IMR-90 (cell line): ENCODE measurements around the gene CCDC120. TPM values are rescaled to one million over a fixed set of nuclear protein-coding genes. Genes with fewer than 3 reads are reported as not detected.

Experiments used
- ATAC-seq: fragments of 200-7000 bp; cut with Tn5 transposase; 2 replicates; pipeline ENCODE4 v1.9.1; 2020; ENCODE audit warnings: low read depth, mild to moderate bottlenecking, moderate library complexity
- BruUV-seq: library from RNA; stranded (reverse); fragments of 400-500 nt; replicated peaks from 2 replicates; lab custom pipeline; 2021; lab: Mats Ljungman, UMichigan
- CTCF ChIA-PET: fragments of 300-600 bp; formaldehyde crosslinking; extraction: SDS; loops from one replicate; lab custom pipeline; 2021; ENCODE audit warnings: antibody characterized with exemption; lab: Yijun Ruan, JAX
- POLR2A ChIA-PET: fragments of 300-600 bp; sonication (Branson Sonifier 250); formaldehyde crosslinking; loops from one replicate; lab custom pipeline; 2022; ENCODE audit warnings: antibody characterized with exemption; ENCODE audit not compliant: unreplicated experiment; lab: Charles Lee
- DNase-seq: peaks from one replicate; pipeline ENCODE4 v3.0.0; 2013
- H2AFZ ChIP-seq: replicated peaks from 2 replicates; pipeline ENCODE3; 2013; ENCODE audit warnings: low read length, mild to moderate bottlenecking; ENCODE audit not compliant: poor library complexity
- H2AK5ac ChIP-seq: 2 replicates; pipeline ENCODE4 v1.6.1; 2013; ENCODE audit warnings: low read depth, low read length, inconsistent platforms
- H2AK9ac ChIP-seq: replicated peaks from 2 replicates; pipeline ENCODE3; 2013; ENCODE audit warnings: mild to moderate bottlenecking, low read depth, low read length, moderate library complexity; ENCODE audit not compliant: poor library complexity
- H2BK120ac ChIP-seq: 2 replicates; pipeline ENCODE4 v1.6.1; 2013; ENCODE audit warnings: low read depth, low read length, inconsistent platforms
- H2BK15ac ChIP-seq: 3 replicates; pipeline ENCODE4 v1.6.1; 2013; ENCODE audit warnings: low read depth, low read length, inconsistent platforms
- H2BK20ac ChIP-seq: 2 replicates; pipeline ENCODE4 v1.6.1; 2013; ENCODE audit warnings: low read depth, mild to moderate bottlenecking, inconsistent platforms, low read length, moderate library complexity
- H2BK5ac ChIP-seq: 2 replicates; pipeline ENCODE4 v1.6.1; 2013; ENCODE audit warnings: mild to moderate bottlenecking, low read depth, low read length, inconsistent platforms; ENCODE audit not compliant: poor library complexity, severe bottlenecking
- H3K14ac ChIP-seq: replicated peaks from 2 replicates; pipeline ENCODE4 v1.6.1; 2013; ENCODE audit warnings: low read depth, low read length, inconsistent platforms
- H3K18ac ChIP-seq: 2 replicates; pipeline ENCODE4 v1.6.1; 2013; ENCODE audit warnings: low read depth, low read length, control low read depth
- H3K23ac ChIP-seq: 2 replicates; pipeline ENCODE4 v1.6.1; 2013; ENCODE audit warnings: low read depth, low read length, inconsistent platforms
- H3K27ac ChIP-seq: 2 replicates; pipeline ENCODE4 v1.5.1; 2013; ENCODE audit warnings: mild to moderate bottlenecking, control low read depth, low read length; ENCODE audit not compliant: insufficient read depth
- H3K27me3 ChIP-seq: 2 replicates; pipeline ENCODE4 v1.6.1; 2013; ENCODE audit warnings: low read length; ENCODE audit not compliant: control insufficient read depth, insufficient read depth
- H3K36me3 ChIP-seq: 2 replicates; pipeline ENCODE4 v1.6.1; 2013; ENCODE audit warnings: low read length, mixed read lengths; ENCODE audit not compliant: control insufficient read depth, insufficient read depth
- H3K4ac ChIP-seq: 2 replicates; pipeline ENCODE4 v1.6.1; 2013; ENCODE audit warnings: low read depth, low read length, inconsistent platforms
- H3K4me1 ChIP-seq: 2 replicates; pipeline ENCODE4 v1.6.1; 2013; ENCODE audit warnings: low read length, mixed read lengths; ENCODE audit not compliant: control insufficient read depth, insufficient read depth
- H3K4me2 ChIP-seq: 2 replicates; pipeline ENCODE4 v1.6.1; 2013; ENCODE audit warnings: low read depth, mild to moderate bottlenecking, control low read depth, low read length, moderate library complexity
- H3K4me3 ChIP-seq: 2 replicates; pipeline ENCODE4 v1.5.1; 2013; ENCODE audit warnings: low read depth, mild to moderate bottlenecking, control low read depth, low read length, moderate library complexity; ENCODE audit not compliant: insufficient read depth
- H3K56ac ChIP-seq: 2 replicates; pipeline ENCODE4 v1.6.1; 2013; ENCODE audit warnings: low read length, inconsistent platforms; ENCODE audit not compliant: insufficient read depth; ENCODE audit errors: extremely low read depth
- H3K79me1 ChIP-seq, 2 experiments: 2 replicates each; pipeline ENCODE4 v1.6.1; 2013; ENCODE audit warnings: low read length in 2 of 2, inconsistent platforms in 1 of 2, low read depth in 1 of 2
- H3K9ac ChIP-seq: 2 replicates; pipeline ENCODE4 v1.6.1; 2013; ENCODE audit warnings: low read depth, low read length, control low read depth
- H3K9me1 ChIP-seq: 2 replicates; pipeline ENCODE4 v1.6.1; 2013; ENCODE audit warnings: low read length, inconsistent platforms; ENCODE audit not compliant: insufficient read depth
- H3K9me3 ChIP-seq: 2 replicates; pipeline ENCODE4 v1.6.1; 2013; ENCODE audit warnings: low read length; ENCODE audit not compliant: control insufficient read depth, insufficient read depth
- H4K20me1 ChIP-seq: 2 replicates; pipeline ENCODE4 v1.6.1; 2013; ENCODE audit warnings: low read length, inconsistent platforms; ENCODE audit not compliant: insufficient read depth
- H4K5ac ChIP-seq: 2 replicates; pipeline ENCODE4 v1.6.1; 2013; ENCODE audit warnings: mild to moderate bottlenecking, low read depth, low read length, control low read depth
- H4K8ac ChIP-seq, 2 experiments: 2 replicates each; pipeline ENCODE4 v1.6.1; 2013; ENCODE audit warnings: low read depth in 2 of 2, low read length in 2 of 2, control low read depth in 1 of 2, inconsistent platforms in 1 of 2
- H4K91ac ChIP-seq: 2 replicates; pipeline ENCODE4 v1.6.1; 2013; ENCODE audit warnings: low read depth, low read length, inconsistent platforms; ENCODE audit not compliant: insufficient read depth
- BHLHE40 ChIP-seq: fragments of 150-350 bp; IDR thresholded peaks from 2 replicates; pipeline ENCODE4 v1.6.1; 2016; ENCODE audit warnings: mild to moderate bottlenecking, low read depth, low read length
- CEBPB ChIP-seq: IDR thresholded peaks from 2 replicates; pipeline ENCODE4 v1.6.1; 2012; ENCODE audit warnings: low read depth, low read length, improper control_type of control experiment
- FOS ChIP-seq: fragments of 150-350 bp; IDR thresholded peaks from 2 replicates; pipeline ENCODE4 v1.6.1; 2016; ENCODE audit warnings: low read depth, low read length
- MAFK ChIP-seq: IDR thresholded peaks from 2 replicates; pipeline ENCODE4 v1.6.1; 2012; ENCODE audit warnings: low read depth, low read length, improper control_type of control experiment
- MAZ ChIP-seq: IDR thresholded peaks from 2 replicates; pipeline ENCODE4 v1.6.1; 2012; ENCODE audit warnings: low read depth, mild to moderate bottlenecking, low read length, improper control_type of control experiment, moderate library complexity, borderline replicate concordance
- MXI1 ChIP-seq: IDR thresholded peaks from 2 replicates; pipeline ENCODE4 v1.6.1; 2012; ENCODE audit warnings: low read depth, mild to moderate bottlenecking, low read length, moderate library complexity, borderline replicate concordance
- POLR2A ChIP-seq: IDR thresholded peaks from 2 replicates; pipeline ENCODE4 v1.6.1; 2012; ENCODE audit warnings: mild to moderate bottlenecking, low read depth, low read length
- RCOR1 ChIP-seq: IDR thresholded peaks from 2 replicates; pipeline ENCODE4 v1.6.1; 2012; ENCODE audit warnings: mild to moderate bottlenecking, low read length, improper control_type of control experiment; ENCODE audit not compliant: insufficient replicate concordance
- USF2 ChIP-seq: fragments of 150-350 bp; IDR thresholded peaks from 2 replicates; pipeline ENCODE4 v1.6.1; 2017; ENCODE audit warnings: mild to moderate bottlenecking, antibody characterized with exemption, low read length, low read depth
- WGBS, 2 experiments: methylation state at CpG; one replicate each; pipeline versions ENCODE4 v1.1.5 to v1.1.7; 2013; ENCODE audit warnings: missing lambda C conversion rate in 2 of 2; ENCODE audit not compliant: insufficient read length in 1 of 2; ENCODE audit errors: extremely low coverage in 2 of 2; 5-methylcytosine and 5-hydroxymethylcytosine counted together
- dilution Hi-C: fragments of 300-500 bp; cut with HindIII; formaldehyde crosslinking; loops from one replicate; pipeline ENCODE4 v1.14.3; 2018; ENCODE audit warnings: low sequenced_read_pairs; ENCODE audit not compliant: unreplicated experiment
- in situ Hi-C: fragments of 300-500 bp; cut with MboI; formaldehyde crosslinking; loops from 3 replicates; pipeline ENCODE4 v1.14.3; 2019; ENCODE audit warnings: low sequenced_read_pairs, inconsistent platforms, mixed read lengths
- intact Hi-C: fragments of 100-400 bp; cut with micrococcal nuclease; formaldehyde crosslinking; loops from 2 replicates; pipeline ENCODE4 v1.10.0; 2022
- polyA plus RNA-seq, 3 experiments: library from polyadenylated mRNA; depleted of rRNA; stranded (reverse); fragments of >200 nt; gene quantifications; 2 replicates each; pipeline ENCODE4 v1.2.3, GENCODE V29; 2012; ENCODE audit warnings: low replicate concordance in 1 of 3
- total RNA-seq: library from RNA; depleted of rRNA; stranded (reverse); fragments of >200 nt; gene quantifications from 2 replicates; pipeline ENCODE4 v1.2.3, GENCODE V29; 2012

The CCDC120 gene
- total and polyA plus RNA-seq, 2 of the 4 experiments (the other 2 are of a cell fraction) = 0.18 to 2.0 TPM

DNA sequence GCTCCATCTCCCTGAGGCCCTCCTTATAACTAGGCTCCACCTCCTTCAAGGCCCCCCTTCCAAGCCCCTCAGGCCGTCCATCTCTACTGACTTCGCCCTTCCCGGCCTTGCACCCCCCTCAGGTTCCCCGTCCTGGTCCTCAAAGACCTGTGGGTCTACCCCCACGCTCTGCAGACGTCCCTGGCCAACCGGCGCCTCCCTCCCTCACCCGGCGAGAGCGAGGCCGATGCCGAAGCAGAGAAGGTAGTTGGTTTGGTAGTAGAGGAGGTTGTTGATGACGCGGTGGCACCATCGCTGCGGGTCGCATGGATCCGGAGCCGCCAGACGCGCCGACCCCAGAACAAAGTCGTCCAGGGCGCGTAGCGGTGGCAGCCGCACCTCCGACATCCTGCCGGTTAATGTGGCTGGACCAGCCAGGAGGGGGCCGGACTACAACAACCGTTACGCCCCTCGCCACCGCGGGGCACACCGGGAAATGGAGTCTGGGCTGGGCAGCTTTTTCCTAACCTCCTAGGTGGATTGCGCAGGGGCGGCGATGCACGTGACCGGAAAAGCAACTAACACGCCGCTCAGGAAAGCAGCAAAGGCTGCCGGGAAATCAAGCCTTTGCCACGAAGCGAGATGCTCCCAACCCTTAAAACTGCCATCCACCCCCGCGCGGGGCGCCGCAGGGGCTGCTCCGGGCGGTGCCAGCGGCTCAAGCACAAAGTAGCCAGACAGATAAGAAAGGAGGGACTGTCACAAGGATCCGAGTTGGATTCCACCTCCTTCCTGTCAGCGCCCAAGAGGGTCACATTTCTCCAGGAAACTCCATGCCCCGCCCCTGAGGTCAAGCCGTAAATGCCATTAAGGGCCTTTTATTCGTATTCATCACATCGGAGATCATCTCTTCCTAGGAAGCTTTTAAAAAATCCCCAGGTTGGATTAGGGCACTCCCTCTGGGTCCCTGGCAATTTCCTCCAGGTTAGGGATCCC, 15.1 kb downstream of the CCDC120 start, which contains the start of gene PRAF2:
Gene PRAF2, minus strand, starts transcription at position 402 of the 975 bp plus-strand sequence. Its CDS starts 15 bp downstream, at position 387.
- Histone ChIP-seq H2AFZ (peak within 1 kb of the TSS; percentile 94), H3K14ac (peak within 1 kb of the TSS; percentile 82), H3K79me1 (peaks cover 3 to 33% of the 10 kb centered on the region in 2 experiments; a peak in 3 of 4 replicates), H3K27me3 (no peaks in the 10 kb centered on the region), H2BK5ac (peak within 1 kb of the TSS; percentile 87), H3K18ac (no peak within 1 kb of the TSS), H3K23ac (peak within 1 kb of the TSS; percentile 80), H2BK120ac (no peak within 1 kb of the TSS; the same call in 1 of the 2 replicates), H4K20me1 (no peaks in the 10 kb centered on the region), H2BK15ac (no peak within 1 kb of the TSS), H3K4me2 (peak within 1 kb of the TSS; percentile 92), H3K36me3 (peaks cover 16% of the 10 kb centered on the region), H3K9me3 (no peaks in the 10 kb centered on the region), H3K27ac (peak within 1 kb of the TSS; percentile 77), H3K56ac (peak within 1 kb of the TSS; percentile 56), H4K5ac (peak within 1 kb of the TSS; percentile 62), H3K4me3 (peak within 1 kb of the TSS; percentile 85), H2AK9ac (peak within 1 kb of the TSS; percentile 98), H4K8ac (peak within 1 kb of the TSS; percentile 80 to 91), H3K4me1 (peaks cover under 1% of the 10 kb centered on the region; the same call in 1 of the 2 replicates), H2BK20ac (no peak within 1 kb of the TSS), H2AK5ac (peak within 1 kb of the TSS; percentile 91), H3K9me1 (0 out of 2 replicates have a peak, but pooled peaks cover 5% of the 10 kb centered on the region), H4K91ac (peak within 1 kb of the TSS; percentile 58), H3K4ac (peak within 1 kb of the TSS; percentile 90), H3K9ac (peak within 1 kb of the TSS; percentile 73)
- 29% methylated on average over 5 of the region's 61 CpGs; no CpG with 5 or more reads in 1 of the 2 experiments for WGBS, 2 experiments
- ATAC-seq = peak; percentile 89
- dilution Hi-C loops = no loop called here
- DNase-seq = peak; percentile 89
- ChIA-PET POLR2A (interaction anchor here (0.6 kb wide), 1 partner anchor 21 kb away, joined by 3 read pairs; no protein-coding TSS in a partner anchor), CTCF (no interaction called here)
- BruUV-seq = no TSS peak
- intact Hi-C loops = loop anchor here (1.0 to 10.0 kb wide), 2 partner anchors 31 to 91 kb away; partner anchors contain the start of genes MAGIX and TFE3
- in situ Hi-C loops = loop anchor here (25.0 kb wide), 1 partner anchor 112 kb away; the partner anchor contains the start of genes KCND1 and OTUD5
- TF ChIP-seq POLR2A (peak; percentile 75; the same call in 1 of the 2 replicates), MAZ (peak; percentile 60; the same call in 1 of the 2 replicates), RCOR1 (no peak), MXI1 (no peak; the same call in 1 of the 2 replicates), MAFK (no peak), CEBPB (peak; percentile 87), FOS (no peak), BHLHE40 (peak; percentile 81), USF2 (peak; percentile 92)
